ENCODE measurements around the gene RBMS3. TPM values are rescaled to one million over a fixed set of nuclear protein-coding genes. Genes with fewer than 3 reads are reported as not detected.
"Not testable (repeated sequence)": the region's sequence is repeated elsewhere in the genome, so short reads cannot be mapped to it uniquely, and the experiment has no call there.

Gene RBMS3
- total RNA-seq, 1 donor from 2014 or later: 13.2 TPM

GRCh38 chr3:29392625-29393388 lies 111.9 kb downstream of the RBMS3 start:
- no peak for DNase-seq (ENCODE audit: low read depth)
- H3K4me3 ChIP-seq (ENCODE audit: low read depth, low read length): no peak overlapping the region
- TF ChIP-seq, protein P1, sequence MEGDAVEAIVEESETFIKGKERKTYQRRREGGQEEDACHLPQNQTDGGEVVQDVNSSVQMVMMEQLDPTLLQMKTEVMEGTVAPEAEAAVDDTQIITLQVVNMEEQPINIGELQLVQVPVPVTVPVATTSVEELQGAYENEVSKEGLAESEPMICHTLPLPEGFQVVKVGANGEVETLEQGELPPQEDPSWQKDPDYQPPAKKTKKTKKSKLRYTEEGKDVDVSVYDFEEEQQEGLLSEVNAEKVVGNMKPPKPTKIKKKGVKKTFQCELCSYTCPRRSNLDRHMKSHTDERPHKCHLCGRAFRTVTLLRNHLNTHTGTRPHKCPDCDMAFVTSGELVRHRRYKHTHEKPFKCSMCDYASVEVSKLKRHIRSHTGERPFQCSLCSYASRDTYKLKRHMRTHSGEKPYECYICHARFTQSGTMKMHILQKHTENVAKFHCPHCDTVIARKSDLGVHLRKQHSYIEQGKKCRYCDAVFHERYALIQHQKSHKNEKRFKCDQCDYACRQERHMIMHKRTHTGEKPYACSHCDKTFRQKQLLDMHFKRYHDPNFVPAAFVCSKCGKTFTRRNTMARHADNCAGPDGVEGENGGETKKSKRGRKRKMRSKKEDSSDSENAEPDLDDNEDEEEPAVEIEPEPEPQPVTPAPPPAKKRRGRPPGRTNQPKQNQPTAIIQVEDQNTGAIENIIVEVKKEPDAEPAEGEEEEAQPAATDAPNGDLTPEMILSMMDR (conservative IDR thresholded peaks at IDR 0.05; ENCODE audit: low read depth, low read length): no peak

DNA sequence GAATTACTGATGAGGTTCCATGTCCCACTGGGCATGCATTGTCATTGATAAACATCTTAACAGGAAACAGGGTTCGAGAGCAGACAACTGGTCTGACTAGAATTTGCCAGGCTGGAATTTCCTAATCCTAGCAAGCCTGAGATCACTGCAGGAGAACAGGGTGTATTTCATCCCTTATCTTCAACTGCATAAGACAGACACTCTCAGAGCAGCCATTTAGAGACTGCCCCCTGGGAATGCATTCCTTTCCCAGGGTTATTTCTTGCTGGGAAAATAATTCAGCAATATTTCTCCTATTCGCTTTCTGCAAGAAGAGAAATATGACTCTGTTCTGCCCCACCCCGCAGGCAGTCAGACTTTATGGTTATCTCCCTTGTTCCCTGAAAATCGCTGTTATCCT lies 113.1 kb downstream of the RBMS3 start:
- H3K4me3 ChIP-seq (ENCODE audit: low read depth, low read length); DNase-seq (ENCODE audit: low read depth): not testable (repeated sequence)

DNA sequence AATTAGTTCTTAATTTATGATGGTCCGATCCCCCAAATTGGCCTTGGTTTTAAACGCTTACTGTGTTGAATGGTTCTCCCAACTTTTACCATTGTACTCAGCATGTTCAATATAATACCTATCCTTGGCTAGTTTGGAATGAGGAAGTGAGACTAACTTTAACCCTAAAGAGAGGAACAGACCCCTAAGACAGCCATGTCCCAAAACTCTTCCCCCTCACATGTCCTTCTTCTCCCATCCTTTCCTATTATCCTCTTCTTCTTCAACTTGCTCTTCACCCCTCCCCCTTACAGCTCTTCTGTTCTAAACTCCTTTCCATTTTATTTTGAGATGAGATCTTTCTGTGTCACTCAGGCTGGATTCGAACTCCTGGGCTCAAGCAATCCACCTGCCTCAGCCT lies 116.5 kb downstream of the RBMS3 start:
- no peak overlapping the region for H3K4me3 ChIP-seq (ENCODE audit: low read depth, low read length)
- TF ChIP-seq, protein P1 (conservative IDR thresholded peaks at IDR 0.05; ENCODE audit: low read depth, low read length): no peak
- no peak for DNase-seq (ENCODE audit: low read depth)

DNA sequence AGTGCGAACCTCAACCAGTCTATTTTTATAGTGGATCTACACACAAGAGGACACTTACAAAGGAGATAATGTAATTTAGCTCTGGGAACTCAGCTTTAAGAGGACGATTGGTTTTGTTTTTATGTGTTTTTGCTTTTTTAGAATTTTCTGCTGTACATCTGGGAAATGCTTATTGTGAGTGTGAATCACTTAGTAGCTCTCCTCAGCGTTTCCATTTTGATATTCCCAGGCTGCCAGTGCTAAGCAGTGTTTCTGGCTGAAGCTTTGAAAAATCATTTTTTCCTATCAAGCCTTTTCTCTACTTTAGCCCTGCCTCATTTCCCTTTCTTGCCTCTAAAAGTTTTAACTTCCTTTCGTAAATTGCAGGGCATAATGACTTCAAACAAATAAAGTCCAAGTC lies 117.9 kb downstream of the RBMS3 start:
- H3K4me3 ChIP-seq (ENCODE audit: low read depth, low read length): no peak overlapping the region
- TF ChIP-seq, protein P1 (conservative IDR thresholded peaks at IDR 0.05; ENCODE audit: low read depth, low read length): no peak
- DNase-seq (ENCODE audit: low read depth): no peak

GRCh38 chr3:29406291-29406832 lies 125.5 kb downstream of the RBMS3 start:
- H3K4me3 ChIP-seq (ENCODE audit: low read depth, low read length): no peak overlapping the region
- TF ChIP-seq, protein P1 (conservative IDR thresholded peaks at IDR 0.05; ENCODE audit: low read depth, low read length): no peak
- DNase-seq (ENCODE audit: low read depth): no peak

- DNase-seq (ENCODE audit: low read depth): no peak
- no peak overlapping the region for H3K4me3 ChIP-seq (ENCODE audit: low read depth, low read length)
- TF ChIP-seq, protein P1 (conservative IDR thresholded peaks at IDR 0.05; ENCODE audit: low read depth, low read length): no peak
Measured at GRCh38 chr3:29408676-29409075, 127.8 kb downstream of the RBMS3 start.

DNA sequence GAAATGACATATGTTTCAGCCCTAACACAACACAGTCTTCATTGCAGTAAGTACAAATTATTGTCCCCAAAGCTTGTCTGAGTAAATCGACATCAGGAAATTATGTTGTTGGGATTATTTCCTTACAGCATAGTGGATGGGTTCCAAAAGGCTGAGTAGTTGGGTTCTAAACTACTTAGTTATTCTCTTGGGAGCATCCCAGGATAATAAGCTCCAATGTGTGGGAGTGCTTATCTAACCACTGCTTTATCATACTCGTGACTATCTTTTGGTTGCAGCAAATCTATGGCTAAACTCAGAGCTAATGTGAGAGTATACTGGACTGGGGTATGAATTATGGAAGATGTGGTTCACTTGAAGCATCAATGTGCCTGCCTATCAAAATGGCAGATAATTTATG lies 128.5 kb downstream of the RBMS3 start:
- no peak overlapping the region for H3K4me3 ChIP-seq (ENCODE audit: low read depth, low read length)
- DNase-seq (ENCODE audit: low read depth): no peak
- TF ChIP-seq, protein P1 (conservative IDR thresholded peaks at IDR 0.05; ENCODE audit: low read depth, low read length): no peak

Measured in epithelial cell of proximal tubule (primary cell).